WTC11 (cell line): ENCODE data around the gene PNO1.
"Not testable (repeated sequence)": the region's sequence is repeated elsewhere in the genome, so short reads cannot be mapped to it uniquely, and the experiment has no call there.

Source experiments
- CREB1 ChIP-seq: sonication (generic); formaldehyde crosslinking; IDR thresholded peaks from 2 replicates; pipeline ENCODE4 v1.8.0; 2023; ENCODE audit warnings: mild to moderate bottlenecking, missing genetic modification reagents
- CTCF ChIP-seq: fragments of 200-600 bp; IDR thresholded peaks from 2 replicates; pipeline ENCODE4 v1.8.0; 2022; ENCODE audit warnings: antibody characterized with exemption
- FOXJ3 ChIP-seq: sonication (generic); formaldehyde crosslinking; IDR thresholded peaks from 2 replicates; pipeline ENCODE4 v1.9.0; 2021; ENCODE audit warnings: missing genetic modification reagents, mild to moderate bottlenecking, borderline replicate concordance
- FOXK1 ChIP-seq: sonication (generic); formaldehyde crosslinking; IDR thresholded peaks from 2 replicates; pipeline ENCODE4 v1.8.0; 2022; ENCODE audit warnings: mild to moderate bottlenecking, moderate library complexity, missing genetic modification reagents
- JUN ChIP-seq: sonication (generic); formaldehyde crosslinking; IDR thresholded peaks from 2 replicates; pipeline ENCODE4 v1.8.0; 2023; ENCODE audit warnings: mild to moderate bottlenecking, missing genetic modification reagents
- KAT7 ChIP-seq: sonication (generic); formaldehyde crosslinking; IDR thresholded peaks from 2 replicates; pipeline ENCODE4 v1.8.1; 2023; ENCODE audit warnings: missing genetic modification reagents, mild to moderate bottlenecking, borderline replicate concordance
- NFE2L1 ChIP-seq: sonication (generic); formaldehyde crosslinking; IDR thresholded peaks from 2 replicates; pipeline ENCODE4 v1.8.1; 2023; ENCODE audit warnings: missing genetic modification reagents
- PRDM15 ChIP-seq: sonication (generic); formaldehyde crosslinking; IDR thresholded peaks from 2 replicates; pipeline ENCODE4 v1.8.0; 2022; ENCODE audit warnings: missing genetic modification reagents
- SMAD3 ChIP-seq: sonication (generic); formaldehyde crosslinking; IDR thresholded peaks from 2 replicates; pipeline ENCODE4 v1.8.0; 2022; ENCODE audit warnings: missing genetic modification reagents, mild to moderate bottlenecking, borderline replicate concordance
- ZNF138 ChIP-seq: sonication (generic); formaldehyde crosslinking; conservative IDR thresholded peaks from 2 replicates; pipeline ENCODE4 v1.8.1; 2022; ENCODE audit warnings: mild to moderate bottlenecking, moderate library complexity, missing genetic modification reagents
- ZNF232 ChIP-seq: sonication (generic); formaldehyde crosslinking; IDR thresholded peaks from 2 replicates; pipeline ENCODE4 v1.8.0; 2022; ENCODE audit warnings: mild to moderate bottlenecking, missing genetic modification reagents
- TF ChIP-seq, protein P1 (sequence below): sonication (generic); formaldehyde crosslinking; IDR thresholded peaks from 2 replicates; pipeline ENCODE4 v1.8.0; 2022; ENCODE audit warnings: mild to moderate bottlenecking, missing genetic modification reagents
- TF ChIP-seq, protein P2 (sequence below): sonication (generic); formaldehyde crosslinking; IDR thresholded peaks from 2 replicates; pipeline ENCODE4 v1.8.1; 2022; ENCODE audit warnings: mild to moderate bottlenecking, moderate library complexity, missing genetic modification reagents
- TF ChIP-seq, protein P3 (sequence below): sonication (generic); formaldehyde crosslinking; conservative IDR thresholded peaks from 2 replicates; pipeline ENCODE4 v1.8.1; 2023; ENCODE audit warnings: mild to moderate bottlenecking, low read depth, missing genetic modification reagents, moderate library complexity

DNA sequence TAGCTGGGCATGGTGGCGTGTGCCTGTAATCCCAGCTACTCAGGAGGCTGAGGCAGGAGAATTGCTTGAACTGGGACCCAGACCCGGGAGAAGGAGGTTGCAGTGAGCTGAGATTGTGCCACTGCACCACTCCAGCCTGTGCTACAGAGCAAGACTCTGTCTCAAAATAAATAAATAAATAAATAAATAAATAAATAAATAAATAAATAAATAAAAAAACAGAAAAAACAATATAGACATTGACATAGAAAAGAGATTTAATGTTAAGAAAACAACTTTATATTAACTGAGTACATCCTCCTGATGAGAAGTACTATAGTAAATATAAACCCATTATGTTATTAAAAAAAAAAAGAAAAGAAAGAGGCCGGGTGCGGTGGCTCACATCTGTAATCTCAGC is 39.8 kb upstream of the PNO1 start:
- not testable (repeated sequence) for TF ChIP-seq CTCF; CREB1 (CRISPR knock-in tag); ZNF138; FOXJ3; PRDM15 (CRISPR knock-in tag); JUN (CRISPR knock-in tag); KAT7 (CRISPR knock-in tag); SMAD3 (CRISPR knock-in tag); NFE2L1 (CRISPR knock-in tag); FOXK1 (CRISPR knock-in tag); ZNF232
- TF ChIP-seq, protein P1, sequence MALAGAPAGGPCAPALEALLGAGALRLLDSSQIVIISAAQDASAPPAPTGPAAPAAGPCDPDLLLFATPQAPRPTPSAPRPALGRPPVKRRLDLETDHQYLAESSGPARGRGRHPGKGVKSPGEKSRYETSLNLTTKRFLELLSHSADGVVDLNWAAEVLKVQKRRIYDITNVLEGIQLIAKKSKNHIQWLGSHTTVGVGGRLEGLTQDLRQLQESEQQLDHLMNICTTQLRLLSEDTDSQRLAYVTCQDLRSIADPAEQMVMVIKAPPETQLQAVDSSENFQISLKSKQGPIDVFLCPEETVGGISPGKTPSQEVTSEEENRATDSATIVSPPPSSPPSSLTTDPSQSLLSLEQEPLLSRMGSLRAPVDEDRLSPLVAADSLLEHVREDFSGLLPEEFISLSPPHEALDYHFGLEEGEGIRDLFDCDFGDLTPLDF, result not testable (repeated sequence)
- TF ChIP-seq, protein P2, sequence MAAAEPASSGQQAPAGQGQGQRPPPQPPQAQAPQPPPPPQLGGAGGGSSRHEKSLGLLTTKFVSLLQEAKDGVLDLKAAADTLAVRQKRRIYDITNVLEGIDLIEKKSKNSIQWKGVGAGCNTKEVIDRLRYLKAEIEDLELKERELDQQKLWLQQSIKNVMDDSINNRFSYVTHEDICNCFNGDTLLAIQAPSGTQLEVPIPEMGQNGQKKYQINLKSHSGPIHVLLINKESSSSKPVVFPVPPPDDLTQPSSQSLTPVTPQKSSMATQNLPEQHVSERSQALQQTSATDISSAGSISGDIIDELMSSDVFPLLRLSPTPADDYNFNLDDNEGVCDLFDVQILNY (CRISPR knock-in tag), result not testable (repeated sequence)
- TF ChIP-seq, protein P3, sequence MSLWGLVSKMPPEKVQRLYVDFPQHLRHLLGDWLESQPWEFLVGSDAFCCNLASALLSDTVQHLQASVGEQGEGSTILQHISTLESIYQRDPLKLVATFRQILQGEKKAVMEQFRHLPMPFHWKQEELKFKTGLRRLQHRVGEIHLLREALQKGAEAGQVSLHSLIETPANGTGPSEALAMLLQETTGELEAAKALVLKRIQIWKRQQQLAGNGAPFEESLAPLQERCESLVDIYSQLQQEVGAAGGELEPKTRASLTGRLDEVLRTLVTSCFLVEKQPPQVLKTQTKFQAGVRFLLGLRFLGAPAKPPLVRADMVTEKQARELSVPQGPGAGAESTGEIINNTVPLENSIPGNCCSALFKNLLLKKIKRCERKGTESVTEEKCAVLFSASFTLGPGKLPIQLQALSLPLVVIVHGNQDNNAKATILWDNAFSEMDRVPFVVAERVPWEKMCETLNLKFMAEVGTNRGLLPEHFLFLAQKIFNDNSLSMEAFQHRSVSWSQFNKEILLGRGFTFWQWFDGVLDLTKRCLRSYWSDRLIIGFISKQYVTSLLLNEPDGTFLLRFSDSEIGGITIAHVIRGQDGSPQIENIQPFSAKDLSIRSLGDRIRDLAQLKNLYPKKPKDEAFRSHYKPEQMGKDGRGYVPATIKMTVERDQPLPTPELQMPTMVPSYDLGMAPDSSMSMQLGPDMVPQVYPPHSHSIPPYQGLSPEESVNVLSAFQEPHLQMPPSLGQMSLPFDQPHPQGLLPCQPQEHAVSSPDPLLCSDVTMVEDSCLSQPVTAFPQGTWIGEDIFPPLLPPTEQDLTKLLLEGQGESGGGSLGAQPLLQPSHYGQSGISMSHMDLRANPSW, result not testable (repeated sequence)
